Liver (tissue), 9 donors: ENCODE data around the gene F13A1. TPM values are rescaled to one million over a fixed set of nuclear protein-coding genes. Genes with fewer than 3 reads are reported as not detected.

Experiments
- DNase-seq: peaks from one replicate; pipeline ENCODE4 v3.0.0-alpha.2; 2017; ENCODE audit warnings: low spot score
- H3K27ac ChIP-seq, 2 donors: one replicate each; pipeline ENCODE4 v1.7.0; 2013; ENCODE audit warnings: inconsistent platforms in 2 of 2, low read length in 2 of 2, control low read depth in 1 of 2, low read depth in 1 of 2, mild to moderate bottlenecking in 1 of 2
- H3K27me3 ChIP-seq, 4 donors: one replicate each; pipeline versions ENCODE4 v1.6.1 to v1.7.0; 2013; ENCODE audit warnings: low read length in 3 of 4, inconsistent platforms in 1 of 4, mild to moderate bottlenecking in 1 of 4, moderate library complexity in 1 of 4; ENCODE audit not compliant: control insufficient read depth in 4 of 4, insufficient read depth in 4 of 4
- H3K36me3 ChIP-seq, 4 donors: one replicate each; pipeline versions ENCODE4 v1.6.1 to v1.7.0; 2013; ENCODE audit warnings: low read length in 3 of 4, mild to moderate bottlenecking in 3 of 4, low read depth in 1 of 4, moderate library complexity in 1 of 4; ENCODE audit not compliant: control insufficient read depth in 4 of 4, insufficient read depth in 3 of 4
- H3K4me1 ChIP-seq, 4 donors: one replicate each; pipeline versions ENCODE4 v1.6.1 to v1.7.0; 2013; ENCODE audit warnings: low read length in 3 of 4, mild to moderate bottlenecking in 3 of 4, moderate library complexity in 1 of 4; ENCODE audit not compliant: control insufficient read depth in 4 of 4, insufficient read depth in 4 of 4
- H3K4me3 ChIP-seq, 3 donors: one replicate each; pipeline versions ENCODE4 v1.6.1 to v1.7.0; 2013; ENCODE audit warnings: low read length in 3 of 3, control low read depth in 1 of 3, low read depth in 1 of 3, mild to moderate bottlenecking in 1 of 3
- H3K9ac ChIP-seq, 2 donors: one replicate each; pipeline ENCODE4 v1.7.0; 2013; ENCODE audit warnings: low read length in 2 of 2, mild to moderate bottlenecking in 2 of 2, moderate library complexity in 2 of 2, control low read depth in 1 of 2, low read depth in 1 of 2
- H3K9me3 ChIP-seq, 4 donors: one replicate each; pipeline versions ENCODE4 v1.6.1 to v1.7.0; 2013; ENCODE audit warnings: low read length in 3 of 4; ENCODE audit not compliant: control insufficient read depth in 4 of 4
- EGR1 ChIP-seq, 2 donors: IDR thresholded peaks; 2 replicates each; pipeline ENCODE4 v1.6.1; 2016 to 2018; ENCODE audit warnings: antibody characterized with exemption in 2 of 2, low read depth in 2 of 2
- FOXA1 ChIP-seq: IDR thresholded peaks from 2 replicates; pipeline ENCODE4 v1.6.1; 2016; ENCODE audit warnings: antibody characterized with exemption
- FOXA2 ChIP-seq: IDR thresholded peaks from 2 replicates; pipeline ENCODE4 v1.6.1; 2016; ENCODE audit warnings: antibody characterized with exemption
- GABPA ChIP-seq, 2 donors: IDR thresholded peaks in 1 of 2; conservative IDR thresholded peaks in 1 of 2; 2 replicates each; pipeline ENCODE4 v1.6.1; 2016; ENCODE audit warnings: antibody characterized with exemption in 2 of 2, mild to moderate bottlenecking in 1 of 2, moderate library complexity in 1 of 2
- HNF4A ChIP-seq, 2 donors: conservative IDR thresholded peaks; 2 replicates each; pipeline ENCODE4 v1.6.1; 2016; ENCODE audit warnings: antibody characterized with exemption in 2 of 2, mild to moderate bottlenecking in 2 of 2
- JUND ChIP-seq, 2 donors: IDR thresholded peaks; 2 replicates each; pipeline ENCODE4 v1.6.1; 2016; ENCODE audit warnings: antibody characterized with exemption in 2 of 2
- NR2F2 ChIP-seq: IDR thresholded peaks from 2 replicates; pipeline ENCODE4 v1.6.1; 2016; ENCODE audit warnings: antibody characterized with exemption
- RAD21 ChIP-seq, 2 donors: IDR thresholded peaks; 2 replicates each; pipeline ENCODE4 v1.6.1; 2016; ENCODE audit warnings: antibody characterized with exemption in 2 of 2, mild to moderate bottlenecking in 2 of 2
- RXRA ChIP-seq, 2 donors: IDR thresholded peaks; 2 replicates each; pipeline ENCODE4 v1.6.1; 2017 to 2018; ENCODE audit warnings: antibody characterized with exemption in 2 of 2, mild to moderate bottlenecking in 1 of 2
- SP1 ChIP-seq: IDR thresholded peaks from 2 replicates; pipeline ENCODE4 v1.6.1; 2018; ENCODE audit warnings: antibody characterized with exemption, mild to moderate bottlenecking
- WGBS: extraction: QIAGEN DNeasy Blood & Tissue Kit; methylation state at CpG from one replicate; pipeline ENCODE4 v1.1.7; 2013; 5-methylcytosine and 5-hydroxymethylcytosine counted together
- polyA plus RNA-seq, 2 donors: library from polyadenylated mRNA; stranded (reverse) in 1 of 2; unstranded in 1 of 2; fragments of 200-250 nt in 1 of 2; fragments of >200 nt in 1 of 2; fragmentation: Nextera tagmentation in 1 of 2; extraction: Ambion mirVana in 1 of 2; gene quantifications; one replicate each; pipeline versions ENCODE4 v1.2.1 to v1.2.3, GENCODE V29; 2013 to 2015
- total RNA-seq, 2 donors: library from RNA; depleted of rRNA; stranded (reverse); fragments of >200 nt; gene quantifications; one replicate each; pipeline ENCODE4 v1.2.3, GENCODE V29; 2014
- TF ChIP-seq, protein P1 (sequence below): IDR thresholded peaks from 2 replicates; pipeline ENCODE4 v1.6.1; 2016; ENCODE audit warnings: antibody characterized with exemption
- TF ChIP-seq, protein P2 (sequence below): IDR thresholded peaks from 2 replicates; pipeline ENCODE4 v1.6.1; 2016; ENCODE audit warnings: antibody characterized with exemption
- TF ChIP-seq, protein P3 (sequence below): fragments of 150-350 bp; IDR thresholded peaks from 2 replicates; pipeline ENCODE4 v1.5.1; 2017; ENCODE audit warnings: improper control_type of control experiment, low read depth, low read length; ENCODE audit not compliant: missing input control
- TF ChIP-seq, protein P4 (sequence below): IDR thresholded peaks from 2 replicates; pipeline ENCODE4 v1.6.1; 2016; ENCODE audit warnings: antibody characterized with exemption
- donor health status: healthy.
- donor health status: healthy.
- donor health status: healthy.
- donor health status: healthy.
- donor health status: healthy.

Gene F13A1
- total and polyA plus RNA-seq, 4 donors = 0.46 to 18.3 (median 5.1) TPM

DNA sequence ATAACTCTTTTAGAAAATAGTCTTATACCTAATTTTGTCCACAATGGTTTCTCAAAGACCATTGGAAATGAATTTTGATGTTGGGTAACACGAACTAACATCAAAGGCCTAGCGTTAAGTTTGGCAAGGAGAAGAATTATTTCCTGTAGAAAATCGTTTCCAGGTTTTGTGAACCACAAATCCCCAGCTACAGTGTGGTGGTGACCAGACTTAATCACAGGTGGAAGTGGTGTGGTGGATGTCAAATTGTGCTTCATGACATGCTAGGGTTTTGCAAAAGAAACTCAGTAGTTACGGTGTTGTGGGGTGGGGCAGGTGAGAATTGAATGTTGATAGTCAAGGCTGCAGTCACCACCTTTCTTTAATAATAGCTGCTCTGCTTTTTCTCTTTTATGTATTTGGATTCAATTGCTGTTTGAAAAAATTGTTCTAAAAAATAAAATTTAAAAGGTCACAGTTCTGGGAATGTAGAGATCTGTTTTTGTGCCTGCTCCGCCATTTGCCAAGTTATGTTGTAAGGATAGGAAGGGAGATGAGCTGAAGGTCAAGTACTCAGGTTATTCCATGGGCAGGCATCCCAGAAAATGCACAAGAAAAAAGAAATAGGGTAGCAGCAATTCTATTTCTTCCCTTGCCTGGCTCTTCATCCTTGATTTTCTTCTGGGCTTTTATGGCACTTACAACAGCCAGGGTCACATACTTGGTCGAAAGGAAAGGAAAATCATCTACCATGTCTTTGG is 83.6 kb downstream of the F13A1 start:
- Histone ChIP-seq H3K9ac (no peak overlapping the region), H3K27me3 (peaks cover 0 to 3% (median 0%) of the 10 kb centered on the region in 4 donors), H3K9me3 (no peaks in the 10 kb centered on the region), H3K4me3 (no peak overlapping the region), H3K36me3 (no peaks in the 10 kb centered on the region), H3K27ac (no peak overlapping the region), H3K4me1 (no peaks in the 10 kb centered on the region)
- DNase-seq = no peak
- TF ChIP-seq, protein P1, sequence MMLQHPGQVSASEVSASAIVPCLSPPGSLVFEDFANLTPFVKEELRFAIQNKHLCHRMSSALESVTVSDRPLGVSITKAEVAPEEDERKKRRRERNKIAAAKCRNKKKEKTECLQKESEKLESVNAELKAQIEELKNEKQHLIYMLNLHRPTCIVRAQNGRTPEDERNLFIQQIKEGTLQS = no peak
- TF ChIP-seq HNF4A (conservative IDR thresholded peaks at IDR 0.05) = no peak
- 69% methylated on average over 6 of the region's 6 CpGs for whole genome bisulfite sequencing

DNA sequence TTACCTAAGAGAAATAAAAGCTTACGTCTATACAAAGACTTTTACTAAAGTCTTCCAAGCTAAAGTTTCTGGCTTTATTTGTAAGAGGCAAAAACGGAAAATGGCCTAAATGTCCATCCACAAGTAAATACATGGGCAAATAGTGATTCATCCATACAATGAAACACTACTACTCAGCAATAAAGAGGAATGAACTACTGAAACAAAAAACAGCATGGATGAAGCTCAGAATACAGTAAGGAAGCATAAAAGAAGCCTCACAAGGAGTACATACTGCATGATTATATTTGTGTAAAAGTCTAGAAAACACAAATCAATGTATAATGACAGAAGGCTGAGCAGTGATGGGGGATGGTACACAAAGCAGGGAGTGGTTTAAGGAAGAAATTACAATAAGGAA is 84.7 kb downstream of the F13A1 start:
- WGBS = 62% methylated on average over 2 of the region's 2 CpGs
- Histone ChIP-seq H3K9me3 (no peaks in the 10 kb centered on the region), H3K27ac (no peak overlapping the region), H3K4me3 (no peak overlapping the region), H3K9ac (no peak overlapping the region), H3K4me1 (no peaks in the 10 kb centered on the region), H3K27me3 (peaks cover 0 to 3% (median 0%) of the 10 kb centered on the region in 4 donors), H3K36me3 (no peaks in the 10 kb centered on the region)
- DNase-seq = no peak
- TF ChIP-seq, protein P2, sequence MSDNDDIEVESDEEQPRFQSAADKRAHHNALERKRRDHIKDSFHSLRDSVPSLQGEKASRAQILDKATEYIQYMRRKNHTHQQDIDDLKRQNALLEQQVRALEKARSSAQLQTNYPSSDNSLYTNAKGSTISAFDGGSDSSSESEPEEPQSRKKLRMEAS = no peak
- TF ChIP-seq EGR1 (IDR thresholded peaks at IDR 0.05; ENCODE audit: low read depth in 2 of 2) (no peak), FOXA2 (no peak), JUND (IDR thresholded peaks at IDR 0.05) (no peak), SP1 (no peak), RXRA (IDR thresholded peaks at IDR 0.05) (no peak), FOXA1 (no peak), RAD21 (IDR thresholded peaks at IDR 0.05) (no peak), NR2F2 (no peak)
- TF ChIP-seq, protein P3, sequence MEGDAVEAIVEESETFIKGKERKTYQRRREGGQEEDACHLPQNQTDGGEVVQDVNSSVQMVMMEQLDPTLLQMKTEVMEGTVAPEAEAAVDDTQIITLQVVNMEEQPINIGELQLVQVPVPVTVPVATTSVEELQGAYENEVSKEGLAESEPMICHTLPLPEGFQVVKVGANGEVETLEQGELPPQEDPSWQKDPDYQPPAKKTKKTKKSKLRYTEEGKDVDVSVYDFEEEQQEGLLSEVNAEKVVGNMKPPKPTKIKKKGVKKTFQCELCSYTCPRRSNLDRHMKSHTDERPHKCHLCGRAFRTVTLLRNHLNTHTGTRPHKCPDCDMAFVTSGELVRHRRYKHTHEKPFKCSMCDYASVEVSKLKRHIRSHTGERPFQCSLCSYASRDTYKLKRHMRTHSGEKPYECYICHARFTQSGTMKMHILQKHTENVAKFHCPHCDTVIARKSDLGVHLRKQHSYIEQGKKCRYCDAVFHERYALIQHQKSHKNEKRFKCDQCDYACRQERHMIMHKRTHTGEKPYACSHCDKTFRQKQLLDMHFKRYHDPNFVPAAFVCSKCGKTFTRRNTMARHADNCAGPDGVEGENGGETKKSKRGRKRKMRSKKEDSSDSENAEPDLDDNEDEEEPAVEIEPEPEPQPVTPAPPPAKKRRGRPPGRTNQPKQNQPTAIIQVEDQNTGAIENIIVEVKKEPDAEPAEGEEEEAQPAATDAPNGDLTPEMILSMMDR = no peak
- TF ChIP-seq, protein P4, sequence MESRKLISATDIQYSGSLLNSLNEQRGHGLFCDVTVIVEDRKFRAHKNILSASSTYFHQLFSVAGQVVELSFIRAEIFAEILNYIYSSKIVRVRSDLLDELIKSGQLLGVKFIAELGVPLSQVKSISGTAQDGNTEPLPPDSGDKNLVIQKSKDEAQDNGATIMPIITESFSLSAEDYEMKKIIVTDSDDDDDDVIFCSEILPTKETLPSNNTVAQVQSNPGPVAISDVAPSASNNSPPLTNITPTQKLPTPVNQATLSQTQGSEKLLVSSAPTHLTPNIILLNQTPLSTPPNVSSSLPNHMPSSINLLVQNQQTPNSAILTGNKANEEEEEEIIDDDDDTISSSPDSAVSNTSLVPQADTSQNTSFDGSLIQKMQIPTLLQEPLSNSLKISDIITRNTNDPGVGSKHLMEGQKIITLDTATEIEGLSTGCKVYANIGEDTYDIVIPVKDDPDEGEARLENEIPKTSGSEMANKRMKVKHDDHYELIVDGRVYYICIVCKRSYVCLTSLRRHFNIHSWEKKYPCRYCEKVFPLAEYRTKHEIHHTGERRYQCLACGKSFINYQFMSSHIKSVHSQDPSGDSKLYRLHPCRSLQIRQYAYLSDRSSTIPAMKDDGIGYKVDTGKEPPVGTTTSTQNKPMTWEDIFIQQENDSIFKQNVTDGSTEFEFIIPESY = no peak
- TF ChIP-seq, protein P1 = no peak

DNA sequence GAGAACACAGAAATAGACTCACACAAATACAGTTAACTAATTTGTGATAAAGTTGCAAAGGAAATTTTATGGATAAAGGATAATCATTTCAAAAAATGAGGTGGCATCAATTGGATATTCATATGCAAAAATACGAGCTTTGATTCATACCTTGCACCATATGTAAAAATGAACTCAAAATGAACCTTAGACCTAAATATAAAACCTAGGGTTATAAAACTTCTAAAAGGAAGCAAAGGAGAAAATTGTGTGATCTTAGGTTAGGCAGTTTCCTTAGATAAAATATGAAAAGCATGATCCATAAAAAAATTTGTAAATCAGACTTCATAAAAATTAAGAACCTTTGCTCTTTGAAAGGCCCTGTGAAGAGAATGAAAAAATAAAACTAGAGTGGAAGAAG is 85.5 kb downstream of the F13A1 start:
- Histone ChIP-seq H3K4me3 (no peak overlapping the region), H3K9ac (no peak overlapping the region), H3K27ac (no peak overlapping the region), H3K4me1 (no peaks in the 10 kb centered on the region), H3K27me3 (peaks cover 0 to 2% (median 0%) of the 10 kb centered on the region in 4 donors), H3K9me3 (no peaks in the 10 kb centered on the region), H3K36me3 (no peaks in the 10 kb centered on the region)
- no peak for DNase-seq
- 59% methylated on average over 1 of the region's 1 CpG for WGBS
- TF ChIP-seq, protein P1 = no peak
- TF ChIP-seq JUND (IDR thresholded peaks at IDR 0.05) = no peak
- TF ChIP-seq GABPA (IDR thresholded peaks at IDR 0.05 in 1 of 2, conservative IDR thresholded peaks at IDR 0.05 in 1 of 2) = no peak
- no peak for TF ChIP-seq HNF4A (conservative IDR thresholded peaks at IDR 0.05)
- no peak for TF ChIP-seq SP1
- no peak for TF ChIP-seq EGR1 (IDR thresholded peaks at IDR 0.05; ENCODE audit: low read depth in 2 of 2)
- TF ChIP-seq, protein P2 = no peak
- TF ChIP-seq, protein P4 = no peak
- no peak for TF ChIP-seq NR2F2
- no peak for TF ChIP-seq FOXA1
